Panc1 (cell line): Measurements from ENCODE around the gene EPB41L4B.

Experiments used
- POLR2AphosphoS5 ChIP-seq: IDR thresholded peaks from 2 replicates; pipeline ENCODE4 v1.6.1; 2012; ENCODE audit warnings: mild to moderate bottlenecking, low read depth, low read length, moderate library complexity
- SIN3A ChIP-seq: IDR thresholded peaks from 2 replicates; pipeline ENCODE4 v1.6.1; 2012; ENCODE audit warnings: low read depth, mild to moderate bottlenecking, low read length, moderate library complexity, borderline replicate concordance; ENCODE audit not compliant: insufficient read depth
- TCF7L2 ChIP-seq: IDR thresholded peaks from 2 replicates; pipeline ENCODE4 v1.6.1; 2011; ENCODE audit warnings: mild to moderate bottlenecking, low read depth, low read length, inconsistent platforms
- TF ChIP-seq, protein P1 (sequence below): fragments of 450-650 bp; IDR thresholded peaks from 2 replicates; pipeline ENCODE4 v1.5.1; 2017; ENCODE audit warnings: mild to moderate bottlenecking
- TF ChIP-seq, protein P2 (sequence below), 2 experiments: IDR thresholded peaks; 2 replicates each; pipeline ENCODE4 v1.6.1; 2011 to 2012; ENCODE audit warnings: low read depth in 2 of 2, control low read depth in 1 of 2, low read length in 1 of 2, mild to moderate bottlenecking in 1 of 2, moderate library complexity in 1 of 2; ENCODE audit not compliant: insufficient read depth in 1 of 2

DNA sequence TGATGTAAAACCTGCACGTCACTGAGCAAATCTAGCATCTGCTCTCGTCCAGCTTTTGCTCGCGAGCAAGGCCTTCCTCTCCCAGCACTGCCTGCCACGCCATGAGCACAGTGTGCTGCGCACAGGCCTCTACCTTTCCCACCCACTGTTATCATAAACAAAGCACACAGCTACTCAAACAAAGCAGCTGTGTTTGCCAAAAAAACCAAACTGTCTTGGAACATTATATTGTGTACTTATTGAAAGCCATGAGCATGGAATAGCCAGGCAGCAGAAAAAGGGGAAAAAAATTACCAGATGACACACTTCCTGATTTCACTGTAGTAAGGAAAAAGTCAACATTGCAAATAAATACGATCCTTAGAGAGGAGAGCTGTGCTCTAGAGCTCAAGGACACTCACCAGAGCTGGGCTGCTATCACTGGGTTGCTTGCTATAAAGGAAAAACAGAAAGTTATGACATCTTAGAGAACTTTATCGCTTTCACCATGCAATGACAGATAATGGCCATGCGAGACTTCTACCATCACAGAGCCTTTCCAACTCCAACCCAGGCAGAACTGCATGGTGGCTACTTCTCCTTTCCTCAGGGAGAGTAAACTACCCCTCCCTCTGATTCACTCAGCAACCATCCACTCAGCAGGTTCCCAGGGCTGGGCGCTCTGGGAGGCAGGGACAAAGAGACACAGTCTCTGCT, 69.6 kb downstream of the EPB41L4B start:
- TF ChIP-seq, protein P1, sequence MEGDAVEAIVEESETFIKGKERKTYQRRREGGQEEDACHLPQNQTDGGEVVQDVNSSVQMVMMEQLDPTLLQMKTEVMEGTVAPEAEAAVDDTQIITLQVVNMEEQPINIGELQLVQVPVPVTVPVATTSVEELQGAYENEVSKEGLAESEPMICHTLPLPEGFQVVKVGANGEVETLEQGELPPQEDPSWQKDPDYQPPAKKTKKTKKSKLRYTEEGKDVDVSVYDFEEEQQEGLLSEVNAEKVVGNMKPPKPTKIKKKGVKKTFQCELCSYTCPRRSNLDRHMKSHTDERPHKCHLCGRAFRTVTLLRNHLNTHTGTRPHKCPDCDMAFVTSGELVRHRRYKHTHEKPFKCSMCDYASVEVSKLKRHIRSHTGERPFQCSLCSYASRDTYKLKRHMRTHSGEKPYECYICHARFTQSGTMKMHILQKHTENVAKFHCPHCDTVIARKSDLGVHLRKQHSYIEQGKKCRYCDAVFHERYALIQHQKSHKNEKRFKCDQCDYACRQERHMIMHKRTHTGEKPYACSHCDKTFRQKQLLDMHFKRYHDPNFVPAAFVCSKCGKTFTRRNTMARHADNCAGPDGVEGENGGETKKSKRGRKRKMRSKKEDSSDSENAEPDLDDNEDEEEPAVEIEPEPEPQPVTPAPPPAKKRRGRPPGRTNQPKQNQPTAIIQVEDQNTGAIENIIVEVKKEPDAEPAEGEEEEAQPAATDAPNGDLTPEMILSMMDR = no peak
- TF ChIP-seq POLR2AphosphoS5 (0 out of 2 replicates have a peak, but pooled peaks have one; percentile 48), SIN3A (no peak), TCF7L2 (no peak)
- TF ChIP-seq, protein P2, sequence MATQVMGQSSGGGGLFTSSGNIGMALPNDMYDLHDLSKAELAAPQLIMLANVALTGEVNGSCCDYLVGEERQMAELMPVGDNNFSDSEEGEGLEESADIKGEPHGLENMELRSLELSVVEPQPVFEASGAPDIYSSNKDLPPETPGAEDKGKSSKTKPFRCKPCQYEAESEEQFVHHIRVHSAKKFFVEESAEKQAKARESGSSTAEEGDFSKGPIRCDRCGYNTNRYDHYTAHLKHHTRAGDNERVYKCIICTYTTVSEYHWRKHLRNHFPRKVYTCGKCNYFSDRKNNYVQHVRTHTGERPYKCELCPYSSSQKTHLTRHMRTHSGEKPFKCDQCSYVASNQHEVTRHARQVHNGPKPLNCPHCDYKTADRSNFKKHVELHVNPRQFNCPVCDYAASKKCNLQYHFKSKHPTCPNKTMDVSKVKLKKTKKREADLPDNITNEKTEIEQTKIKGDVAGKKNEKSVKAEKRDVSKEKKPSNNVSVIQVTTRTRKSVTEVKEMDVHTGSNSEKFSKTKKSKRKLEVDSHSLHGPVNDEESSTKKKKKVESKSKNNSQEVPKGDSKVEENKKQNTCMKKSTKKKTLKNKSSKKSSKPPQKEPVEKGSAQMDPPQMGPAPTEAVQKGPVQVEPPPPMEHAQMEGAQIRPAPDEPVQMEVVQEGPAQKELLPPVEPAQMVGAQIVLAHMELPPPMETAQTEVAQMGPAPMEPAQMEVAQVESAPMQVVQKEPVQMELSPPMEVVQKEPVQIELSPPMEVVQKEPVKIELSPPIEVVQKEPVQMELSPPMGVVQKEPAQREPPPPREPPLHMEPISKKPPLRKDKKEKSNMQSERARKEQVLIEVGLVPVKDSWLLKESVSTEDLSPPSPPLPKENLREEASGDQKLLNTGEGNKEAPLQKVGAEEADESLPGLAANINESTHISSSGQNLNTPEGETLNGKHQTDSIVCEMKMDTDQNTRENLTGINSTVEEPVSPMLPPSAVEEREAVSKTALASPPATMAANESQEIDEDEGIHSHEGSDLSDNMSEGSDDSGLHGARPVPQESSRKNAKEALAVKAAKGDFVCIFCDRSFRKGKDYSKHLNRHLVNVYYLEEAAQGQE (IDR thresholded peaks at IDR 0.05; ENCODE audit: insufficient read depth in 1 of 2, low read depth in 2 of 2, low read length in 1 of 2) = no peak
